Neuron (in vitro differentiated cells): ENCODE measurements around the gene ZCCHC8.
A peak's percentile ranks its signal among the peaks of the same experiment; 100 is the strongest.

ENCODE experiments used
- H2AFZ ChIP-seq: one replicate; pipeline ENCODE4 v1.6.1; 2013; ENCODE audit warnings: low read depth, mild to moderate bottlenecking, inconsistent platforms, low read length, moderate library complexity
- H3K27me3 ChIP-seq: one replicate; pipeline ENCODE4 v1.6.1; 2013; ENCODE audit warnings: low read length; ENCODE audit not compliant: insufficient read depth
- H3K36me3 ChIP-seq: one replicate; pipeline ENCODE4 v1.6.1; 2013; ENCODE audit warnings: low read length; ENCODE audit not compliant: insufficient read depth
- H3K4me1 ChIP-seq: one replicate; pipeline ENCODE4 v1.6.1; 2013; ENCODE audit warnings: low read length; ENCODE audit not compliant: insufficient read depth
- H3K4me3 ChIP-seq: 2 replicates; pipeline ENCODE4 v1.5.1; 2013; ENCODE audit warnings: mild to moderate bottlenecking, low read length, moderate library complexity
- H3K9me3 ChIP-seq: one replicate; pipeline ENCODE4 v1.6.1; 2013; ENCODE audit warnings: low read length

The ZCCHC8 gene

GRCh38 chr12:122423258-122424165 is 77.2 kb downstream of the ZCCHC8 start:
- no peaks in the 10 kb centered on the region for H3K36me3 ChIP-seq
- no peaks in the 10 kb centered on the region for H3K27me3 ChIP-seq
- no peaks in the 10 kb centered on the region for H3K9me3 ChIP-seq
- peak overlapping the region; percentile 98 for H3K4me3 ChIP-seq
- peaks cover 20% of the 10 kb centered on the region for H3K4me1 ChIP-seq
- peak overlapping the region; percentile 43 for H2AFZ ChIP-seq

GRCh38 chr12:122422730-122423257 is 77.9 kb downstream of the ZCCHC8 start:
- Histone ChIP-seq H3K27me3 (no peaks in the 10 kb centered on the region), H3K9me3 (no peaks in the 10 kb centered on the region), H3K4me3 (peak overlapping the region; percentile 98), H2AFZ (peak overlapping the region; percentile 43), H3K4me1 (peaks cover 20% of the 10 kb centered on the region), H3K36me3 (no peaks in the 10 kb centered on the region)

- H3K9me3 ChIP-seq: no peaks in the 10 kb centered on the region
- H3K36me3 ChIP-seq: no peaks in the 10 kb centered on the region
- no peaks in the 10 kb centered on the region for H3K27me3 ChIP-seq
- H3K4me3 ChIP-seq: peak within 1 kb of the TSS; percentile 98
- peaks cover 20% of the 10 kb centered on the region for H3K4me1 ChIP-seq
- peak within 1 kb of the TSS; percentile 61 for H2AFZ ChIP-seq
These were observed 78.7 kb downstream of the ZCCHC8 start, which contains the start of gene CLIP1 for GRCh38 chr12:122421821-122422729. Gene CLIP1 (minus strand): TSS chr12:122422669. CDS start chr12:122380452, 42,217 bp downstream.
